ENCODE results near the gene DYSF. TPM values are rescaled to one million over a fixed set of nuclear protein-coding genes. Genes with fewer than 3 reads are reported as not detected.

DYSF gene
- total RNA-seq, 4 donors from 2014 or later = 0.93 to 3.2 (median 2.8) TPM

GRCh38 chr2:71503837-71504236, 50.5 kb downstream of the DYSF start:
- intact Hi-C loops (cut with DNase I; ENCODE audit: low total_unique reads) = no loop called here
- no peak for DNase-seq (ENCODE audit: low spot score in 2 of 2)
- no peak overlapping the region for H3K4me3 ChIP-seq (ENCODE audit: low read depth, poor library complexity, severe bottlenecking)
- TF ChIP-seq POLR2A (IDR thresholded peaks at IDR 0.05) (no peak), CTCF (IDR thresholded peaks at IDR 0.05) (no peak)
- 69 to 86% methylated on average over 7 of the region's 7 CpGs for WGBS, 2 donors

- H3K4me3 ChIP-seq (ENCODE audit: low read depth, poor library complexity, severe bottlenecking) = no peak overlapping the region
- TF ChIP-seq CTCF (IDR thresholded peaks at IDR 0.05) (no peak), POLR2A (IDR thresholded peaks at IDR 0.05) (no peak)
- no peak for DNase-seq (ENCODE audit: low spot score in 2 of 2)
- intact Hi-C loops (cut with DNase I; ENCODE audit: low total_unique reads) = no loop called here
- WGBS, 2 donors = 88 to 90% methylated on average over 7 of the region's 7 CpGs
Measured at GRCh38 chr2:71504611-71505010, 51.2 kb downstream of the DYSF start.

- intact Hi-C loops (cut with DNase I; ENCODE audit: low total_unique reads) = no loop called here
- no peak for TF ChIP-seq POLR2A (IDR thresholded peaks at IDR 0.05)
- TF ChIP-seq CTCF (IDR thresholded peaks at IDR 0.05) = no peak
- no peak for DNase-seq (ENCODE audit: low spot score in 2 of 2)
- 61 to 85% methylated on average over 9 of the region's 9 CpGs for WGBS, 2 donors
- no peak overlapping the region for H3K4me3 ChIP-seq (ENCODE audit: low read depth, poor library complexity, severe bottlenecking)
Measured at GRCh38 chr2:71505086-71505769, 51.9 kb downstream of the DYSF start.

GRCh38 chr2:71505770-71506140, 52.4 kb downstream of the DYSF start:
- TF ChIP-seq POLR2A (IDR thresholded peaks at IDR 0.05) = no peak
- no peak for TF ChIP-seq CTCF (IDR thresholded peaks at IDR 0.05)
- DNase-seq (ENCODE audit: low spot score in 2 of 2) = no peak
- intact Hi-C loops (cut with DNase I; ENCODE audit: low total_unique reads) = no loop called here
- no peak overlapping the region for H3K4me3 ChIP-seq (ENCODE audit: low read depth, poor library complexity, severe bottlenecking)
- 90 to 92% methylated on average over 8 of the region's 8 CpGs for WGBS, 2 donors

GRCh38 chr2:71506222-71507153, 53.1 kb downstream of the DYSF start:
- WGBS, 2 donors = 80 to 86% methylated on average over 20 of the region's 20 CpGs
- H3K4me3 ChIP-seq (ENCODE audit: low read depth, poor library complexity, severe bottlenecking) = no peak overlapping the region
- intact Hi-C loops (cut with DNase I; ENCODE audit: low total_unique reads) = no loop called here
- no peak for DNase-seq (ENCODE audit: low spot score in 2 of 2)
- TF ChIP-seq POLR2A (IDR thresholded peaks at IDR 0.05) = no peak
- TF ChIP-seq CTCF (IDR thresholded peaks at IDR 0.05) = no peak

Data from lower leg skin (tissue), 4 donors.